ENCODE results near the gene INO80B.
"Not testable (repeated sequence)": the region's sequence is repeated elsewhere in the genome, so short reads cannot be mapped to it uniquely, and the experiment has no call there.

Gene INO80B

GRCh38 chr2:74426181-74426758, 28.6 kb upstream of the INO80B start:
- no peak for DNase-seq

GRCh38 chr2:74427551-74427950, 27.3 kb upstream of the INO80B start:
- no peak for DNase-seq

GRCh38 chr2:74428675-74429074, 26.2 kb upstream of the INO80B start:
- no peak for DNase-seq

GRCh38 chr2:74429487-74430451, 25.1 kb upstream of the INO80B start:
- no peak for DNase-seq

GRCh38 chr2:74430502-74430901, 24.4 kb upstream of the INO80B start:
- no peak for DNase-seq

- no peak for DNase-seq
Measured at GRCh38 chr2:74436111-74436805, 18.6 kb upstream of the INO80B start.

- no peak for DNase-seq
Measured at GRCh38 chr2:74436848-74437695, 17.8 kb upstream of the INO80B start.

GRCh38 chr2:74438248-74438647, 16.6 kb upstream of the INO80B start:
- no peak for DNase-seq

- no peak for DNase-seq
Measured at GRCh38 chr2:74439373-74439772, 15.5 kb upstream of the INO80B start.

- no peak for DNase-seq
Measured at GRCh38 chr2:74439803-74440377, 15.0 kb upstream of the INO80B start.

- DNase-seq: peak; percentile 54
Measured at GRCh38 chr2:74440378-74441169, 14.3 kb upstream of the INO80B start.

GRCh38 chr2:74441170-74441689, 13.7 kb upstream of the INO80B start:
- no peak for DNase-seq

- DNase-seq: no peak
Measured at GRCh38 chr2:74441690-74442482, 13.0 kb upstream of the INO80B start, which contains the start of gene RTKN. Gene RTKN (minus strand): TSS chr2:74441937. CDS start chr2:74441816, 121 bp downstream.

GRCh38 chr2:74442483-74443297, 12.2 kb upstream of the INO80B start:
- DNase-seq: not testable (repeated sequence)

GRCh38 chr2:74444498-74445318, 10.2 kb upstream of the INO80B start:
- no peak for DNase-seq

- DNase-seq: no peak
Measured at GRCh38 chr2:74447230-74447999, 7.5 kb upstream of the INO80B start.

GRCh38 chr2:74448771-74449170, 6.1 kb upstream of the INO80B start:
- no peak for DNase-seq
